Activated CD4-positive, alpha-beta T cell treated with anti-CD3 and anti-CD28 coated beads, Interleukin-2, amount 10 ng/mL, durations not matched to agents 7 days and 5 days (primary cell): ENCODE results near the gene NTM. TPM values are rescaled to one million over a fixed set of nuclear protein-coding genes. Genes with fewer than 3 reads are reported as not detected.

ENCODE experiments used
- CTCF ChIA-PET: fragments of 350-600 bp; sonication (Branson Sonifier 250); formaldehyde crosslinking; loops from one replicate; lab custom pipeline; 2021; ENCODE audit warnings: antibody characterized with exemption; lab: Charles Lee
- POLR2A ChIA-PET: fragments of 350-600 bp; sonication (Branson Sonifier 250); formaldehyde crosslinking; loops from one replicate; lab custom pipeline; 2021; ENCODE audit warnings: antibody characterized with exemption; lab: Charles Lee
- DNase-seq: peaks from one replicate; pipeline ENCODE4 v3.0.0-alpha.2; 2020
- H3K27ac Mint-ChIP-seq: one replicate; pipeline ENCODE4 v1.8.0; 2021; ENCODE audit warnings: mild to moderate bottlenecking, moderate library complexity, mixed read lengths
- H3K27me3 Mint-ChIP-seq: one replicate; pipeline ENCODE4 v1.8.0; 2021; ENCODE audit warnings: mixed read lengths
- H3K36me3 Mint-ChIP-seq: one replicate; pipeline ENCODE4 v1.8.0; 2021; ENCODE audit warnings: low read depth, mixed read lengths
- H3K4me1 Mint-ChIP-seq: one replicate; pipeline ENCODE4 v1.8.0; 2021; ENCODE audit warnings: mixed read lengths
- H3K4me3 Mint-ChIP-seq: one replicate; pipeline ENCODE4 v1.8.0; 2021; ENCODE audit warnings: mild to moderate bottlenecking, moderate library complexity, mixed read lengths
- H3K9me3 Mint-ChIP-seq: one replicate; pipeline ENCODE4 v1.8.0; 2021; ENCODE audit warnings: mixed read lengths
- total RNA-seq, 2 experiments: library from RNA; stranded (reverse); gene quantifications; one replicate each; pipeline ENCODE4 v1.2.3, GENCODE V29; 2021

The NTM gene
- total RNA-seq, 2 experiments from 2014 or later = not detected

DNA sequence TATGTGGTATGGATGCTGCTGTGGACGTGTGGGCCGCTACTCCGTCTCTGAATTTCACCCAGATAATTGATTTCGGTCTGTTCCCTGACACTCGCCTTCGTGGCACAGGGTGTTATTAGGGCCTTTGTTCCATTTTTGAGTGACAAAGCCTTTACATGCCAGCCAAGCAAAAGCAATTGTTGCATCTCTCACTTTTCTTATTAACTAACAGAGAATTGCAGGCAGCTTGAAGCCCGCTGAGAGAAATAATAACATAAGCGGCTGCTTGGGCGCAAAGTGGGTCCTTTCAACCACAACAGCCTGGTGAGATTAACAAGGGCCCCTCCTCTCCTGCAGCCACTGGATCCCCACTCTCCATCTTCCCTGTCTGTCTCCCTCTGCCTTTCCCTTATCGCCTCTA, 449.4 kb downstream of the NTM start:
- no peaks in the 10 kb centered on the region for H3K4me1 Mint-ChIP-seq

DNA sequence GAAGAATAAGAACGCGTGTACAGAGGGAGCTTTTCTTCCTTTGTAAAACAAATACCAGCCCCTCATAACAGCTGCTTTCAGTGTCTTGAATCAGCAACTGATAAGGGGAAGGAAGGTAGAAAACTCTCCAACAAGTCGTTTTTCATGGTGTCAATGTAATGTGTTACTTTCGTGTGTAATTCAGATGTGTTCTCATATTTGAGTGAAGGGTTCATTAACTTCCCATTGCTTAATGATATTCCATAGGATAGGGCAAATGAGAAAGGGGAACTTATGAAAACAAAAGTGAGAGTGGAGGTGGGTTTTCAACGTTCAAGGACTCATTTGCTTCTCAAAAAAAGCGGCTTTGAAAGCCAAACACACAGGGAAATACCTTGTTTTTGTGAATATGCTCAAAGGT, 452.1 kb downstream of the NTM start:
- no peaks in the 10 kb centered on the region for H3K4me1 Mint-ChIP-seq
- H3K9me3 Mint-ChIP-seq = no peaks in the 10 kb centered on the region
- ChIA-PET CTCF (interaction anchor here (1.6 kb wide), 1 partner anchor 9 kb away, joined by 3 read pairs; no protein-coding TSS in a partner anchor), POLR2A (no interaction called here)
- no peak for DNase-seq
- no peaks in the 10 kb centered on the region for H3K27me3 Mint-ChIP-seq
- H3K27ac Mint-ChIP-seq = no peak overlapping the region
- H3K4me3 Mint-ChIP-seq = no peak overlapping the region
- no peaks in the 10 kb centered on the region for H3K36me3 Mint-ChIP-seq

More for the DNA sequence above, 449.4 kb downstream of the NTM start:
- no peaks in the 10 kb centered on the region for H3K36me3 Mint-ChIP-seq
- ChIA-PET CTCF (no interaction called here), POLR2A (no interaction called here)
- no peaks in the 10 kb centered on the region for H3K27me3 Mint-ChIP-seq
- H3K27ac Mint-ChIP-seq = no peak overlapping the region
- no peak for DNase-seq
- no peaks in the 10 kb centered on the region for H3K9me3 Mint-ChIP-seq
- H3K4me3 Mint-ChIP-seq = no peak overlapping the region

DNA sequence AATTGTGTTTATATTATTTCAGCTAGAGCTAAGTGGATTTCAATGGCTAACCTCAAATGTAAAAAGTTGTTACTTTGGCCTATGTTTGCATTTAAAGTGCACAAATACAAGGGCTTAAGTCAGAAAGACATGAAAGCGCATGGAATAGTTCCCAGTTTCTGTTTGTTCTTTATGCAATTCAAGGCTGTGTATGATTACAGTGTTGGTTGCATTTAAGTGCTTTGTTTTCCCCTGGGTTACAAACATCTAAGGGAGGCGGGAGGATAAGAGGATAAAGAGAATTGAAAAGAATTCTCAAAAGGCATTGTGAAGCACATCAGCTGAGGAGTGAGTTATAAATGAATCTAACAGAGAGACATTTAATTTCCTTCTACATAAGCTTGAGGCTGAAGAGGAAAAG, 453.4 kb downstream of the NTM start:
- Mint-ChIP-seq H3K27me3 (no peaks in the 10 kb centered on the region), H3K27ac (no peak overlapping the region), H3K36me3 (no peaks in the 10 kb centered on the region), H3K9me3 (no peaks in the 10 kb centered on the region), H3K4me3 (no peak overlapping the region), H3K4me1 (no peaks in the 10 kb centered on the region)
- ChIA-PET POLR2A (no interaction called here), CTCF (no interaction called here)
- no peak for DNase-seq

DNA sequence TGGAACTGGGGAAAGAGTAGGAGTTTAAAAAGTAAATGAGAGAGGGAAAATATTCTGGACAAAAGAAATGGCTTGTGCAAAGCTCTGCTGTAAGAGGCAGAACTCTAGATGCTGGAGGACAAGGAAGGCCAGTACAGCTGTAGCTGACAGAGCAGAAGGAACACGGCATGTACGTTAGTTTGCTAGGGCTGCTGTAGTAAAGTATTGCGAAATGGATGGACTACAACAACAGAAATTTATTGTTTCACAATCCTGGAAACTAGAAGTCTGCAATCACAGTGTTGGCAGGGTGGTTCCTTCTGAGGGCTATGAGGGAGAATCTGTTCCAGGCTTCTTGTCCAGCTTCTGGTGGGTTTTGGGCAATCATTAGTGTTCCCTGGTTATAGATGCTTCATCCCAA, 454.4 kb downstream of the NTM start:
- Mint-ChIP-seq H3K36me3 (no peaks in the 10 kb centered on the region), H3K4me3 (no peak overlapping the region), H3K27me3 (no peaks in the 10 kb centered on the region), H3K27ac (no peak overlapping the region), H3K4me1 (no peaks in the 10 kb centered on the region), H3K9me3 (no peaks in the 10 kb centered on the region)
- CTCF ChIA-PET = no interaction called here
- no peak for DNase-seq
- POLR2A ChIA-PET = no interaction called here

DNA sequence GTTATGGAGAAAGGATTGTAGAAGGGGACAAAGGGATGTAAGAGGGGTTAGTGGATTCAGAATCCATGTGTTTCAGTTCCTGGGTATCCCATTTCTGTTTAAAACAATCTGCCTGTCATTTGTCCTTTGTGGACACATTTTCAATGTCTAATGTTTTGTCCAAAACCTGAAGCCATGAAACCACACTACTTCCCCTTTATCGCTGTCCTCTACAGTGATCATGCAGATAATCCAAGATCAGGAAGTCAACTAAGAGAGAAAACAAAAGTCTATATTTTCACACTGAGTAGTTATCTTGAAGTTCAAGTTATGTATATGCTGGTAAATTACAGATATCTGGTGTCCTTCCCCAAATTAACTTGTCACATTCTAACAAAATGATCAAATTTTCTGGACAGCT, 457.0 kb downstream of the NTM start:
- no peaks in the 10 kb centered on the region for H3K4me1 Mint-ChIP-seq
- H3K27ac Mint-ChIP-seq = no peak overlapping the region
- no peaks in the 10 kb centered on the region for H3K9me3 Mint-ChIP-seq
- H3K27me3 Mint-ChIP-seq = no peaks in the 10 kb centered on the region
- DNase-seq = no peak
- no peak overlapping the region for H3K4me3 Mint-ChIP-seq
- H3K36me3 Mint-ChIP-seq = no peaks in the 10 kb centered on the region
- ChIA-PET CTCF (no interaction called here), POLR2A (no interaction called here)

DNA sequence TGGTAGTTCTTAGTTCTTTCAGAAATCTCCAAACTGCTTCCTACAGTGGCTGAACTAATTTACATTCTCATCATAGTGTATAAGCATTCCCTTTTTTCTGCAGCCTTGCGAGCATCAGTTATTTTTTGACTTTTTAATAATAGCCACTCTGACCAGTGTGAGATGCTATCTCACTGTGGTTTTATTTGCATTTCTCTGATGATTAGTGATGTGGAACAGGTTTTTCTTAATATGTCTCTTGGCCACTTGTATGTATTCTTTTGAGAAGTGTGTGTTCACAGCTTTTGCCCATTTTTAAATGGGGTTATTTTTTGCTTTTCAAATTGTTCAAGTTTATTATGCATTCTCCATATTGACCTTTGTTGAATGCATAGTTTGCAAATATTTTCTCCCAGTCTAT, 459.3 kb downstream of the NTM start:
- no peaks in the 10 kb centered on the region for H3K9me3 Mint-ChIP-seq

DNA sequence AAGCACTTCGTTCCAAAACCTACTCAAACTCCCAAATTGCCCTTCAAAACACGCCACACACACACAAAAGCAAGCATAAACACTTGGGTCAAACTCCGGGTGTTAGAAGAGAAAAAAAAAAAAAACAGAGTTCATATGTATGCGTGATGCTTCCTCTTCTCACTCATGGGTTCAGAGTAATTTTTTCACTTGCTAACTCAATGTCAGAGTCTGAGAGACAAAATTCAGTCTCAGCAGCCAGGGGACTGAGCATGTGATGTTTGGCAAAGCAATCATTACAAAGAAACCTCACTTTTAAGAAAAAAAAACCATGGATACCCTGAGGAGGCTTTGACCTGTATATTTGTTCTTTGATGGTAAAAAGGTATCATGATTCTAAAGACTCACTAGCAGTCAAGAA, 461.7 kb downstream of the NTM start:
- Mint-ChIP-seq H3K36me3 (no peaks in the 10 kb centered on the region), H3K4me1 (no peaks in the 10 kb centered on the region), H3K27me3 (no peaks in the 10 kb centered on the region), H3K4me3 (no peak overlapping the region), H3K9me3 (no peaks in the 10 kb centered on the region), H3K27ac (no peak overlapping the region)
- no peak for DNase-seq
- ChIA-PET POLR2A (no interaction called here), CTCF (no interaction called here)

More for the DNA sequence above, 459.3 kb downstream of the NTM start:
- Mint-ChIP-seq H3K4me3 (no peak overlapping the region), H3K36me3 (no peaks in the 10 kb centered on the region), H3K27ac (no peak overlapping the region), H3K27me3 (no peaks in the 10 kb centered on the region), H3K4me1 (no peaks in the 10 kb centered on the region)
- no peak for DNase-seq
- POLR2A ChIA-PET = no interaction called here
- CTCF ChIA-PET = no interaction called here

DNA sequence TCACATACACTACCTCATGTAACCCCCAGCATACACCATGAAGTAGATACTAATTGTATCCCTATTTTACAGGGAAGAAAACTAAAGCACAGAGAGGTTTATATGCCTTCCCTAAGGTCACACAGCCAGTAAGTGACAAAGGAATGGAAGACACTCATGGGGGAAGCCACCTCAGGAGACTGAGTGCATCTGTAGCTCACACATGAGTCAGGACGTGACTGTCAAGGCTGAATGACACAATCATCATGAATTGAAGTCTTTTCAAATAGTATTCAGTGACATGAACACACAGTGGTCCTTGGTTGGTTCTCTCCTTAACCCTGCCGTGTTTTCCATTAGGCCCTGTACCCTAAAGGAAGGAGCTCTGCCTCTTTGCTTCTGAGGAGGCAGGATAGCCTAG, 463.0 kb downstream of the NTM start:
- H3K4me1 Mint-ChIP-seq = no peaks in the 10 kb centered on the region
- no peak overlapping the region for H3K27ac Mint-ChIP-seq
- H3K9me3 Mint-ChIP-seq = peaks cover 1% of the 10 kb centered on the region
- H3K36me3 Mint-ChIP-seq = no peaks in the 10 kb centered on the region
- no peak overlapping the region for H3K4me3 Mint-ChIP-seq
- no peaks in the 10 kb centered on the region for H3K27me3 Mint-ChIP-seq
- CTCF ChIA-PET = no interaction called here
- DNase-seq = no peak
- POLR2A ChIA-PET = no interaction called here

DNA sequence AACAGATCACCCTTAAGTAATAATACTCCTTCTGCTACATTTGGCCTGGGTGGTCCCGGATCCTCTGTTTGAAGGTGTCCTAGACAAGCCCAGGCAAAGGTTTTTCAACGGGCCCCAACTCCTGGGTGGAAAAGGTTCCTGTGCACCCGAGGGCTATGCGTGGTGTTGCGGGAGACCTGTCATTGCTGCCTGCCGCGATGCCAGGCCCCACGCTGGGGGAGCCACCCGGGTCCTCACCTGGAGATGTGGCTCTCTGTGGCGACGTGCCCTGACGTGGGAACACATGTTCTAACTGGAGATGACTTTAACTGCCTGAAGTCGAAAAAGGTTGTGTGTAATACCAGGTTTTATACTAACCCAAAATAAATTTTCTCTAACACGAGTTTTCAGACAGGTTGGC, 467.1 kb downstream of the NTM start:
- ChIA-PET CTCF (no interaction called here), POLR2A (no interaction called here)
- Mint-ChIP-seq H3K27ac (no peak overlapping the region), H3K4me1 (no peaks in the 10 kb centered on the region), H3K9me3 (peaks cover 3% of the 10 kb centered on the region), H3K27me3 (no peaks in the 10 kb centered on the region), H3K4me3 (no peak overlapping the region), H3K36me3 (no peaks in the 10 kb centered on the region)
- no peak for DNase-seq

DNA sequence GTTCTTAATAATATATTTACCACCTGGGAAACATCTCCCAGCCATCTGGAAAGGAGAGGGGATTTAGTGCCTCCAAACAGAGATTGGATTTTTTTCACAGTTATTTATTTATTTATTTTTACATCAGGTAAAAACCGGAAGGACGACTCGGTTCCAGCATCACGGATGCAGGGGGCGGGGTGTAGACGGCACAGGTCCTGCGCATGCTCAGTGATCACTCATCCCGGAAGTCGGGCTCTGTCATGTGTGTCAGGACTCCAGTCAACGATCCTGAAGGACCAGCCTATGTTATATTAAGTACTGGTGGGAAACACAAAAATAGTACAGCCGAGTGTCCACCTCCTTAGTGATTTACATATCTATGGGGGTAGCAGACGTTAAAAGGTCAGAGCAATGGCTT, 467.6 kb downstream of the NTM start:
- Mint-ChIP-seq H3K27ac (no peak overlapping the region), H3K36me3 (no peaks in the 10 kb centered on the region), H3K9me3 (peaks cover 3% of the 10 kb centered on the region), H3K4me1 (no peaks in the 10 kb centered on the region), H3K4me3 (no peak overlapping the region), H3K27me3 (no peaks in the 10 kb centered on the region)
- DNase-seq = no peak
- ChIA-PET CTCF (no interaction called here), POLR2A (no interaction called here)

DNA sequence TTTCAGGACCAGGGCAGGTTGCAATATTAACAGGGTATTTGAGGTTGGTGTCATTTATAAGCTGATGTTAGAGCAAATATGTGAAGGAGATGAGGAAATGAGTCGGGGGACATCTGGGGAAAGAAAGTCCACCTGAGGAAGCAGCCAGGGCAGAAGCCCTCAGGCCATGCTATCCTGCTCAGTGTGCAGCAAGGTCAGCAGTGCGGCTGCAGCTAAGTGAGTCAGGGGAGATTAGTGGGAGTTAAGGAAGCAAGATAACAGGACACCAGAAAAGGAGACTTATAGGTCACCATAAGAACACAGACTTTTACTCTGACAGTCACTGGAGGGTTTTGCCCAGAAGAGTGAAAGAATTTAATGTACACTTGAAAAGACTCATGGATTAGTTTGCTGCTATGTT, 468.9 kb downstream of the NTM start:
- POLR2A ChIA-PET = no interaction called here
- Mint-ChIP-seq H3K36me3 (no peaks in the 10 kb centered on the region), H3K9me3 (peaks cover 3% of the 10 kb centered on the region), H3K27me3 (no peaks in the 10 kb centered on the region), H3K4me3 (no peak overlapping the region), H3K4me1 (no peaks in the 10 kb centered on the region), H3K27ac (no peak overlapping the region)
- CTCF ChIA-PET = no interaction called here
- no peak for DNase-seq

DNA sequence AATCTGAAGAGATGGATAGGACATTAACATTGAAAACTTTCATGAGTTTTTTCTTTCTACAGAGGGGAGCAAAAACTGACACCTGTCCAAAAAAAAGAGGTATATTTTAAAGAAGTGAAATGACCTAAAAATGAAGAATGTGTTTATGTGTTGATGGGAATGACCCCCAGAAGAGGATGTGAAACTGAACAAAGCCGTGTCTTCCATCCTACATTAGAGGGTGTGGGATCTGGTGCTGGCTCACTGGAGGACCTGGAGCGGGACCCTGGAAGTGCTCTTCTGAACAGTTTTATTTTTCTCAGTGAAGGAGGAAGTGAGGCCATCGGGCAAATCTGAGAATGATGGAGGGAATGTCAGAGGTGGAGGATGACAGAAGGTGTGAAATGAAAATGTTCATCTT, 470.1 kb downstream of the NTM start:
- no peaks in the 10 kb centered on the region for H3K36me3 Mint-ChIP-seq
- POLR2A ChIA-PET = no interaction called here
- H3K4me3 Mint-ChIP-seq = no peak overlapping the region
- H3K27me3 Mint-ChIP-seq = no peaks in the 10 kb centered on the region
- H3K27ac Mint-ChIP-seq = no peak overlapping the region
- no peaks in the 10 kb centered on the region for H3K4me1 Mint-ChIP-seq
- CTCF ChIA-PET = no interaction called here
- DNase-seq = no peak
- peaks cover 3% of the 10 kb centered on the region for H3K9me3 Mint-ChIP-seq

DNA sequence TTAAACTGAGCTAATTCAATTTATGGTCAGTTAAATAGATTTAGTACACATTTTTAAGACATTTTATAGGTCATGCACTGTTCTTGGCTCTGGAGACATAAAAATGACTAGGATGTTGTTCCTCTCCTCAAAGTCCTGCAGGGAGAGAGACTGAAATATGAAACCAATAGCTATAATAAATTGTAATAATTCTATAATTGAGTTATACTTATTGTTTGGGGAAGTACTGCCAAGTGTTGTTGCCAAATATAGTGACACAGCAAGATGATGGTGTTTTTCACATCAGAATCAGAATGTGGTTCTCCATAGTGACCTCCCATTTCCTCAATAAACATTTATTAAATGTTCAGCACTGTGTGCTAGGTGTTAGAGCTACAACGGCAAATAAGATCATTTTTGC, 470.6 kb downstream of the NTM start:
- ChIA-PET POLR2A (no interaction called here), CTCF (no interaction called here)
- Mint-ChIP-seq H3K9me3 (peaks cover 3% of the 10 kb centered on the region), H3K4me3 (no peak overlapping the region), H3K36me3 (no peaks in the 10 kb centered on the region), H3K27me3 (no peaks in the 10 kb centered on the region), H3K4me1 (no peaks in the 10 kb centered on the region), H3K27ac (no peak overlapping the region)
- no peak for DNase-seq

DNA sequence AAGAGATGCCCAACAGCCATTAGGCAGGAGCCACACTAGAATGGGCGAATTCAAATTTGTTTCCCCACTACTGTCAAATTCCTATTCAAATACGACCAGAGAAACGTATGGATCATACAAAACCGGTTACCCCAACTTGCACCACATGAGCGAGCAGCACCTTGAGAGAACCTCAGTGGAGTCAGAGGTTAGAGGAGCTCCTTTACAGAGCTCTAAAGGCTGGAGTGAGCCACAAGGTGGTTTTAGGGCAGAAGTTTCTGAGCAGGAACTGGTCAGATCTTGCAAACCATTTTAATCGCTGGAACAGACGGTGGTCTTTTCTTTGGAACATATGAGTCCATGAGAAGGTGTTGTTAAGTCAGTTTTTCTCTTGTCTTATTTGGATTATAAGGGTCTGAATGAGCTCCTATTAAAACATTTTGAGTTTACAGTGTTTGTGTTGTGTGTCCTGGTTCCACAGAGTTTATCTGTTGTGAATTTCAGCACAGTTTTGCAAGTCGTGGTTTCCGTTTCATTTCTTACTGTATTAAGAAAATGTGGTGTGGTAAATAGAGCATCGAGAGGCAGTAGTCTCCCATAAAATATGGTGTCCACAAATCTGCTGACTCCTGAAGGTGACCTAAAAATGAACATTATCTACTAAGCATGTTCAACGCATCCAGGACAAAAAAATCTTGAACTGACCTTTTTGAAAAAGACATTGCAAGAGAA, 471.7 kb downstream of the NTM start:
- DNase-seq = no peak
- Mint-ChIP-seq H3K36me3 (no peaks in the 10 kb centered on the region), H3K4me1 (no peaks in the 10 kb centered on the region), H3K27me3 (no peaks in the 10 kb centered on the region), H3K27ac (no peak overlapping the region), H3K4me3 (no peak overlapping the region), H3K9me3 (peaks cover 3% of the 10 kb centered on the region)
- POLR2A ChIA-PET = no interaction called here
- CTCF ChIA-PET = no interaction called here
